SK-N-DZ (cell line): ENCODE results near the gene PHYHD1.
A peak's percentile ranks its signal among the peaks of the same experiment; 100 is the strongest.
"Not testable (repeated sequence)": the region's sequence is repeated elsewhere in the genome, so short reads cannot be mapped to it uniquely, and the experiment has no call there.

Experiments
- DNase-seq: peaks from one replicate; pipeline ENCODE4 v3.0.0-alpha.2; 2015; ENCODE audit warnings: low spot score

PHYHD1 gene

GRCh38 chr9:128921881-128922763, 1.3 kb downstream of the PHYHD1 start:
- peak; percentile 87 for DNase-seq

- no peak for DNase-seq
Observed at GRCh38 chr9:128923493-128923883, 2.7 kb downstream of the PHYHD1 start.

DNA sequence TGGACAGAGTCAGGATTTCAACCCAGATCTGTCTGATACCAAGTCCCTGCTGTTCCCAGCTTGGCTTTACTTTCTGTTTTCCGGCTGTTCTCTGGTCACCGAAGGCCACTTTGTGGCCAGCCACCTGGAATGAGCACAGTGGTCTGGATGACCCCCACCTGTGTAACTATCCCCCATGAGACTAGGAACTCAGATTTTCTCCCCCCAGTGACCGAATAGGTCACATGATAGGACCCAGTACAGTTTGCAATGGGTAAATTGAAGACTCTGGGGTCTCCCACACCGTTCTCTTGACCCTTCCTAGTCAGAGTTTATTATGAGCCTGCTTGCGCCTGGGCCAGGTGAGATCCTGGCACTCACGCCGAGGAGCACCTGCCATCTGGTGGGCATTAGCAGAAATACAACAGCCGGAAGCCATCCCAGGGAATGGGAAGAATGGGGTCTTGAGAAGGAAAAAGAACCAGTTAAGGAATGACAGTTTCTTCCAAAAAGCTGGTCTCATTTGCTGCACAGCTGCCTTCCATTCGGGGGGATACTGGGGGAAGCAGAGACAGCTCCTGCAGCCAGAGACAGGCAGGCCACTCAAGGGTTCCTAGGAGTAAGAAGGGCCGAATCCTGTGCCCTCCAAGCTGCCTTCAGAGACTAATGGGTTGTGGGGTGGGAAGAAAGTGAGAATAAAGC, 7.1 kb downstream of the PHYHD1 start:
- peak; percentile 66 for DNase-seq

- DNase-seq: no peak
Observed at GRCh38 chr9:128928624-128929023, 7.8 kb downstream of the PHYHD1 start.

DNA sequence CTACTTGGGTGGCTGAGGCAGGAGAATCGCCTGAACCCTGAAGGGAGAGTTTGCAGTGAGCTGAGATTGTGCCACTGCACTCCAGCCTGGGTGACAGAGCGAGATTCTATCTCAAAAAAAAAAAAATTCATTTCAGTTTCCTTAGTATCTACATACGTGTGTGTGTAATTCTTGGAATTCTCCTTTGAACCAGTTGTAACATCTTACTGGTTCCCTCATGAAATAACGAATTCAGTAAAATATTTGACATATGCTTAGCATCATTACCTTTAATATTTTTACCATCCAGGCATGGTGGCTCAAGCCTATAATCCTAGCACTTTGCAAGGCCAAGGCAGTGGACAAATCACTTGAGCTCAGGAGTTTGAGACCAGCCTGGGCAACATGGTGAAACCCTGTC, 8.8 kb downstream of the PHYHD1 start:
- DNase-seq: no peak

GRCh38 chr9:128933731-128934130, 12.9 kb downstream of the PHYHD1 start:
- no peak for DNase-seq

DNA sequence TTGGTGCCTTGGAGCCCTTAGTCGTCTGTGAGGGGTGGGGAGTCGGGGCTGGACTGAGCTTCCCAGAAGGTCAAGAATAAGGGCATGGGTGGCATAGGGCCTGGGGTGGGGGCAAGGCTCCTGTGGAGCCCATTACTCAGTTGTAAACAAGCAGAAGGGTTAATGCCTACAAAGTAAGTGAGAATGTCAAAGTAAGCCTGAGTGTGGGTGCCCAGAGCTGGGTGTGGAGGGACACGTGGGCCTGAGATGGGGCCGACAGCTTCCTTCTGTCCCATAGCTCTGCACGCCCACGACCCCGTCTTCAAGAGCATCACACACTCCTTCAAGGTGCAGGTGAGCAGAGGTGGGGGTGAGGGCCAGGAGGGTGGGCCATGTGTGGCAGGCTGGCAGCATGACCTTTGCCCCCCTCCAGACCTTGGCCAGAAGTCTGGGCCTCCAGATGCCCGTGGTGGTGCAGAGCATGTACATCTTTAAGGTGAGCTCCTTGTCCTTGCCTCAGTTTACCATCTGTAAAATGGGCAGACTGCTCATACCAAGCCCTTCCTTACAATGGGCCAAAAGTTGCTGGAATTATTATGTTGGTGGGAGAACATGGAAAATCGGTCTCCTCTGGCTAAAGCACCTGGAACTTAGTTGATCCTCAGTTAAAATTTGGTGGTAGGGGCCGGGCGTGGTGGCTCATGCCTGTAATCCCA, 15.5 kb downstream of the PHYHD1 start:
- no peak for DNase-seq

DNA sequence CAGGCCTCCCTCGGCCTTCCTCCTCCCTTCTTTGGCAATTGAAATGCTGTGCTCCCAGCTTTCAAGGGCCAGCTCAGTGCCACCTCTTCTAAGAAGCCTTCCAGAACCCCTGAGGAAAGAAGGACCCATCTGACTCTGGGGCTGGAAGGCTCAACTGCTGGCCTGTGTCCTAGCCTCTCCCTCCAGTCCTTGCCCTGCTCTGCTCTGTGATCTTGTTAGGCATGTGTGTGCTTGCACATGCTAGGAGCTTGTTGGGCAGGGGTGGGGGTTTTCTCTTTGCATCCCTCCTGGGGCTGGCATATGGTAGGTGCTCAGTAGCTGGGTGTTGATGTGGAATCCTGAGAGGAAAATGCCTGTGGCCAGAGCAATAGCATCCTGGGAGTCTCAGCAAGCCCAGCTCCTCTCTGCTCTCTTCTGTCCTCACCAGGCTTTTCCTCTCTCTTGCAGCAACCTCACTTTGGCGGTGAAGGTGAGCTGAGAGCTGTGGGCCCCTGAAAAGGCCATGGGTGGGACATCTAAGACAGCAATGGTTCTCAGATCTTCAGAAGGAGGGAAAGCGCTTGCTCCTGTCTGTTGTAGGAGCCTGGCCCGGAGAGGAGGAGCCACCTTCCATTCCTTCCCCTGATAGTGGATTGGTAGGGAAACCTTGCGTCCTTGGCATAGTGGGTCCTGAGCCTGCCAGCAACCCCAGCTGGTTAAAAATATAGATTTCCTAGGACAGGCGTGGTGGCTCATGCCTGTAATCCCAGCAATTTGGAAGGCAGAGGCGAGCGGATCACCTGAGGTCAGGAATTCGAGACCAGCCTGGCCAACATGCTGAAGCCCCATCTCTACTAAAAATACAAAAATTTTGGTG, 16.8 kb downstream of the PHYHD1 start:
- no peak for DNase-seq

- DNase-seq: no peak
Observed at GRCh38 chr9:128940271-128940921, 19.6 kb downstream of the PHYHD1 start.

- DNase-seq: no peak
Observed at GRCh38 chr9:128940946-128941755, 20.4 kb downstream of the PHYHD1 start.

GRCh38 chr9:128943832-128944620, 23.2 kb downstream of the PHYHD1 start:
- no peak for DNase-seq

GRCh38 chr9:128944966-128945365, 24.2 kb downstream of the PHYHD1 start:
- not testable (repeated sequence) for DNase-seq

GRCh38 chr9:128945798-128946501, 25.2 kb downstream of the PHYHD1 start:
- no peak for DNase-seq

GRCh38 chr9:128946571-128947276, 25.9 kb downstream of the PHYHD1 start:
- no peak for DNase-seq

DNA sequence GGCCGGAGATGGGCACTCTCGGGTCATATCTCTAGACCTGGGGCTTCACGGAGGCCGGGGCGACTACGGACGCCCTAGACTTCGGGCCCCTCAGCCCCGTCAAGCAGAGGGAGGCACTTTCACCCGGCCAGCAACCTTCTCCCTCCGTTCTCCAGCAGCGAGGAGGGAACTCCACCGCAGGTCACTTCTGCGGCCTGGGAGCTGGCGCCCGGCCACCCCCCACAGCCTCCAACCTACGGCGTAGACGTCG, 26.4 kb downstream of the PHYHD1 start:
- no peak for DNase-seq

DNA sequence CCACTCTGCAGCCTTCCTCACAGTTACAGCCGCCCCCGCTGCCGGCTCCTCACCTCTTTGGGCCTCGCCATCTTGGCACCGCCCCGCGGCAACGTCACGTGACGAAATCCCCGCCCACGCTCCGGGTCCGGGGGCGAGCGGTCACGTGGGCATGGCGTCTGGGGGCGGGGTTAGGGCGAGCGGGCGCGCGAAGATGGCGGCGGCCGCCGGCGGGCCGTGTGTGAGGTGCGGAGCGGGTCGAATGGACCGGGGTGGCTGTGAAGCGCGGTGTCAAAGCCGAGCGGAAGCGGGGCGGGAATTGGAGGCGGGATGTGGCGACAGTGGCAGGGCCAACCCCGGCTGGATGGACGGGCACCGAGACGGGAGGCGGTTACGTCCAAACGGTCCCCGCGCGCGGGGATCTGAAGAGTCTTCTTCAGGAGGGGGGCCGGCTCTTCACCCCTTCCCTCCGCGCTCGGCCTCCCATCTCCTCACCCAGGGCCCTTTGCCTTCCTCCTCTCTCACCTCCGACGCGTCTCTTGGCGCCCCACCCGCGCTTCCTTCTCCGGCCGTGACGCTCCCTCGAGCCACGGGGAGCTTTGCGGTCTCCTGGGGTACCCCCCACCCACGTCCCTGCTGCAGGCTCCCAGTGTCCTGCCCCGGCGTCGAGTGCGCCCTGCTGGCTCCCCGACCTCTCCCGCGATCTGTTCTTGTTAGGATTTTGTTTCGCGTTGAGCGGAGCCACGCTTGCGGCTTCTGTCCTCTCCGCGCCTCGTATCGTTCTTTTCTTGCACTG, 26.9 kb downstream of the PHYHD1 start, which contains the start of the genes DOLK and NUP188:
DOLK (minus strand) TSS at position 77 of the 775 bp plus-strand sequence. CDS start 300 bp downstream, outside the sequence.
NUP188 (plus strand) TSS at position 173 of the 775 bp plus-strand sequence; CDS start at position 194, 21 bp downstream.
- DNase-seq: peak; percentile 88

- DNase-seq: not testable (repeated sequence)
Observed at GRCh38 chr9:128961403-128961802, 40.6 kb downstream of the PHYHD1 start.
